Astrocyte of the cerebellum (primary cell): Measurements from ENCODE around the gene SEC14L2.

Experiments used
- DNase-seq: peaks from one replicate; pipeline ENCODE4 v3.0.0-alpha.2; 2011; ENCODE audit warnings: low read depth
- H3K4me3 ChIP-seq: 2 replicates; pipeline ENCODE4 v1.5.1; 2011; ENCODE audit warnings: mild to moderate bottlenecking, low read depth, low read length, moderate library complexity
- CTCF ChIP-seq: IDR thresholded peaks from 2 replicates; pipeline ENCODE4 v1.5.1; 2012; ENCODE audit warnings: low read length, low read depth, moderate library complexity, mild to moderate bottlenecking; ENCODE audit errors: missing control alignments
- in situ Hi-C: cut with HindIII; loops from 2 replicates; pipeline ENCODE4 v1.10.0; 2017; ENCODE audit warnings: low sequenced_read_pairs

SEC14L2 gene

GRCh38 chr22:30396871-30397655 lies at the start of gene SEC14L2:
Gene SEC14L2 (plus strand): TSS chr22:30397018. CDS start chr22:30397117, 99 bp downstream.
- TF ChIP-seq CTCF: no peak
- peak within 1 kb of the TSS; percentile 70 for H3K4me3 ChIP-seq
- no peak for DNase-seq
- in situ Hi-C loops: no loop called here

GRCh38 chr22:30347255-30347892 lies 49.4 kb upstream of the SEC14L2 start:
- in situ Hi-C loops: no loop called here
- no peak for TF ChIP-seq CTCF
- DNase-seq: no peak
- H3K4me3 ChIP-seq: no peak overlapping the region

GRCh38 chr22:30348404-30348803 lies 48.4 kb upstream of the SEC14L2 start:
- in situ Hi-C loops: no loop called here
- no peak for DNase-seq
- no peak for TF ChIP-seq CTCF
- H3K4me3 ChIP-seq: no peak overlapping the region

GRCh38 chr22:30348809-30349208 lies 48.0 kb upstream of the SEC14L2 start:
- no peak for DNase-seq
- no peak for TF ChIP-seq CTCF
- in situ Hi-C loops: no loop called here

GRCh38 chr22:30351226-30351625 lies 45.6 kb upstream of the SEC14L2 start:
- no peak for DNase-seq
- TF ChIP-seq CTCF: no peak
- H3K4me3 ChIP-seq: no peak overlapping the region
- in situ Hi-C loops: no loop called here

More at GRCh38 chr22:30348809-30349208, 48.0 kb upstream of the SEC14L2 start:
- no peak overlapping the region for H3K4me3 ChIP-seq

GRCh38 chr22:30354644-30355043 lies 42.2 kb upstream of the SEC14L2 start:
- DNase-seq: no peak
- H3K4me3 ChIP-seq: no peak overlapping the region
- TF ChIP-seq CTCF: no peak
- in situ Hi-C loops: no loop called here
